DND-41 (cell line): ENCODE results near the gene SSX2IP.

Experiments
- CTCF ChIP-seq: IDR thresholded peaks from 2 replicates; pipeline ENCODE4 v1.5.1; 2012; ENCODE audit warnings: borderline replicate concordance, low read length, moderate library complexity, mild to moderate bottlenecking; ENCODE audit not compliant: poor library complexity, severe bottlenecking; ENCODE audit errors: extremely low read depth
- EZH2 ChIP-seq: IDR thresholded peaks from 3 replicates; pipeline ENCODE4 v1.6.1; 2012; ENCODE audit warnings: borderline replicate concordance, low read depth, mild to moderate bottlenecking, moderate library complexity, low read length, inconsistent platforms; ENCODE audit not compliant: severe bottlenecking

GRCh38 chr1:84693005-84693404 is 2.7 kb upstream of the SSX2IP start:
- TF ChIP-seq CTCF (no peak), EZH2 (no peak)
